ENCODE data around the gene AXDND1.
"Not testable (repeated sequence)": the region's sequence is repeated elsewhere in the genome, so short reads cannot be mapped to it uniquely, and the experiment has no call there.

Gene AXDND1

GRCh38 chr1:179445593-179445992 is 79.8 kb downstream of the AXDND1 start:
- TF ChIP-seq SUZ12 (IDR thresholded peaks at IDR 0.05; ENCODE audit: extremely low read depth, insufficient read depth, insufficient read length) (no peak), ZNF274 (IDR thresholded peaks at IDR 0.05; ENCODE audit: low read depth, low read length) (no peak)
- Histone ChIP-seq H3K4me1 (ENCODE audit: insufficient read depth, insufficient read length) (no peaks in the 10 kb centered on the region), H3K9ac (ENCODE audit: insufficient read length, low read depth) (no peak overlapping the region), H3K9me3 (ENCODE audit: insufficient read depth, low read length) (no peaks in the 10 kb centered on the region), H3K4me3 (ENCODE audit: insufficient read length, low read depth) (no peak overlapping the region), H3K27me3 (ENCODE audit: insufficient read depth, insufficient read length) (no peaks in the 10 kb centered on the region), H3K36me3 (ENCODE audit: insufficient read depth, insufficient read length, low read length) (no peaks in the 10 kb centered on the region)
- DNase-seq (ENCODE audit: low read depth, low spot score): no peak

DNA sequence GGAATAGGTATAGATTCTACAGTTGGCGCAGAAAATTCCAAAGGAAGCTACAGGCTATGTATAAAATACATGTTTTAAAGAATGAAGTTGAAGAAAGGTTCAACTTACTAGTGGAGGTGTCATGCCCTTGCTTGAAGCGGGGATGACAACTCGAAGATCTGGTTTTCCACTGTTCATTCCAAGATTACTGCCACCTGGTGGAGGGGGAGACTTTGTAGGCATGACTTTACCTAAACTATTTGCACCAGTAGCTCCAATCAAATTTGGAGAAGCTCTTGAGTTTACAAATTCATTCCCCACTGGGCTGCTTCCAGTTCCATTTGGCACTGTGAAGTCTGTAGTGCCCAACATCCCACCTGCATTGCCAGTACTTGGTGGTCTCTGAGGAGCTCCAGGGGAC is 81.7 kb downstream of the AXDND1 start:
- Histone ChIP-seq H3K9ac (ENCODE audit: insufficient read length, low read depth) (no peak overlapping the region), H3K4me3 (ENCODE audit: insufficient read length, low read depth) (no peak overlapping the region), H3K27me3 (ENCODE audit: insufficient read depth, insufficient read length) (no peaks in the 10 kb centered on the region), H3K4me1 (ENCODE audit: insufficient read depth, insufficient read length) (no peaks in the 10 kb centered on the region), H3K9me3 (ENCODE audit: insufficient read depth, low read length) (no peaks in the 10 kb centered on the region), H3K36me3 (ENCODE audit: insufficient read depth, insufficient read length, low read length) (no peaks in the 10 kb centered on the region)
- no peak for TF ChIP-seq YY1 (IDR thresholded peaks at IDR 0.05; ENCODE audit: insufficient read depth, insufficient read length)
- no peak for TF ChIP-seq ZNF274 (IDR thresholded peaks at IDR 0.05; ENCODE audit: low read depth, low read length)
- no peak for TF ChIP-seq SUZ12 (IDR thresholded peaks at IDR 0.05; ENCODE audit: extremely low read depth, insufficient read depth, insufficient read length)
- DNase-seq (ENCODE audit: low read depth, low spot score): peak; percentile 39

- DNase-seq (ENCODE audit: low read depth, low spot score): no peak
- H3K4me1 ChIP-seq (ENCODE audit: insufficient read depth, insufficient read length): no peaks in the 10 kb centered on the region
- no peaks in the 10 kb centered on the region for H3K27me3 ChIP-seq (ENCODE audit: insufficient read depth, insufficient read length)
- H3K36me3 ChIP-seq (ENCODE audit: insufficient read depth, insufficient read length, low read length): no peaks in the 10 kb centered on the region
- H3K9ac ChIP-seq (ENCODE audit: insufficient read length, low read depth): no peak overlapping the region
- TF ChIP-seq YY1 (IDR thresholded peaks at IDR 0.05; ENCODE audit: insufficient read depth, insufficient read length): no peak
- TF ChIP-seq SUZ12 (IDR thresholded peaks at IDR 0.05; ENCODE audit: extremely low read depth, insufficient read depth, insufficient read length): no peak
- TF ChIP-seq ZNF274 (IDR thresholded peaks at IDR 0.05; ENCODE audit: low read depth, low read length): no peak
- H3K4me3 ChIP-seq (ENCODE audit: insufficient read length, low read depth): no peak overlapping the region
- H3K9me3 ChIP-seq (ENCODE audit: insufficient read depth, low read length): peaks cover 6% of the 10 kb centered on the region; the same call in 1 of the 2 replicates
These were observed 82.8 kb downstream of the AXDND1 start for GRCh38 chr1:179448437-179449149.

DNA sequence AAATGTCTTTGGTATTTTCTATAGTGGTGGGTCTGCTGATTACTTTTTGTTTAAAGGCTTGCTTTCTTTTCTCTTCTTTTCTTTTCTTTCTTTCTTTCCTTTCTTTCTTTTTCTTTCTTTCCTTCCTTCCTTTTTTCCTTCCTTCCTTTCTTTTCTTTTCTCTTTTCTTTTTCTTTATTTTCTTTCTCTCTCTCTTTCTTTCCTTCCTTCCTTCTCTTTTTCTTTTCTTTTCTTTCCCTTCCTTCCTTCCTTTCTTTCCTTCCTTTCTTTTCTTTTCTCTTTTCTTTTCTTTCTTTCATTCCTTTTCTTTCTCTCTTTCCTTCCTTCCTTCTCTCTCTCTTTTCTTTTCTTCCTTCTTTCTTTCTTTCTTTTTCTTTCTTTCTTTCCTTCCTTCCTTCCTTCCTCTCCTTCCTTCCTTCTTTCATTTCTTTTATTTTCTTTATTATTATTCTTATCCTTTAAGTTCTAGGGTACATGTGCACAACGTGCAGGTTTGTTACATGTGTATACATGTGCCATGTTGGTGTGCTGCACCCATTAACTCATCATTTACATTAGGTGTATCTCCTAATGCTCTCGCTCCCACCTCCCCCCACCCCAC is 93.9 kb downstream of the AXDND1 start:
- H3K36me3 ChIP-seq (ENCODE audit: insufficient read depth, insufficient read length, low read length); H3K9ac ChIP-seq (ENCODE audit: insufficient read length, low read depth); H3K9me3 ChIP-seq (ENCODE audit: insufficient read depth, low read length); H3K27me3 ChIP-seq (ENCODE audit: insufficient read depth, insufficient read length); H3K4me1 ChIP-seq (ENCODE audit: insufficient read depth, insufficient read length); H3K4me3 ChIP-seq (ENCODE audit: insufficient read length, low read depth); DNase-seq (ENCODE audit: low read depth, low spot score): not testable (repeated sequence)

DNA sequence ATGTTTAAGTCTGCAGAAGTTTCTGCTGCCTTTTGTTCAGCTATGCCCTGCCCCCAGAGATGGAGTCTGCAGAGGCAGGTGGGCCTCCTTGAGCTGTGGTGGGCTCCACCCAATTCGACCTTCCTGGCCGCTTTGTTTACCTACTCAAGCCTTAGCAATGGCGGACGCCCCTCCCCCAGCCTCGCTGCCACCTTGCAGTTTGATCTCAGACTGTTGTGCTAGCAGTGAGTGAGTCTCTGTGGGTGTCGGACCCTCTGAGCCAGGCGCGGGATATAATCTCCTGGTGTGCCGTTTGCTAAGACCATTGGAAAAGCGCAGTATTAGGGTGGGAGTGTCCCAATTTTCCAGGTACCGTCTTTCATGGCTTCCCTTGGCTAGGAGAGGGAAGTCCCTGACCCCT is 99.9 kb downstream of the AXDND1 start:
- not testable (repeated sequence) for H3K9ac ChIP-seq (ENCODE audit: insufficient read length, low read depth); H3K36me3 ChIP-seq (ENCODE audit: insufficient read depth, insufficient read length, low read length); H3K27me3 ChIP-seq (ENCODE audit: insufficient read depth, insufficient read length); DNase-seq (ENCODE audit: low read depth, low spot score); H3K4me1 ChIP-seq (ENCODE audit: insufficient read depth, insufficient read length); H3K4me3 ChIP-seq (ENCODE audit: insufficient read length, low read depth)
- peaks cover 28% of the 10 kb centered on the region for H3K9me3 ChIP-seq (ENCODE audit: insufficient read depth, low read length)

DNA sequence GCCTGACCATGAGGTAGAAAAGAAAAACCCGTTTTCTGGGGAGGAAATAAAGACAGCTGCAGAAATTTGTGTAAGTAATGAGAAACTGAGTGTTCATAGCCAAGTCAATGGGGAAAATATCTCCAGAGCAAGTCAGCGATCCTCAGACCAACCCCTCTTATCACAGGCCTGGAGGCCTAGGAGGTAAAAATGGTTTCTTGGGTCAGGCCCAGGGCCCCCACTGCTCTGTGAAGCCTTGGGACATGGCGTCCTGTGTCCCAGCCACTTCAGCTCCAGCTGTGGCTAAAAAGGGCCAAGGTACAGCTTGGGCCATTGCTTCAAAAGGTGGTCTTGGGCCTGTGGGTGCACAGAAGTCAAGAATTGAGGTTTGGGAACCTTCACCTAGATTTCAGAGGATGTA is 108.9 kb downstream of the AXDND1 start:
- H3K9me3 ChIP-seq (ENCODE audit: insufficient read depth, low read length): peaks cover 47% of the 10 kb centered on the region
- no peak overlapping the region for H3K9ac ChIP-seq (ENCODE audit: insufficient read length, low read depth)
- no peak for DNase-seq (ENCODE audit: low read depth, low spot score)
- H3K4me3 ChIP-seq (ENCODE audit: insufficient read length, low read depth): no peak overlapping the region
- H3K4me1 ChIP-seq (ENCODE audit: insufficient read depth, insufficient read length): no peaks in the 10 kb centered on the region
- H3K27me3 ChIP-seq (ENCODE audit: insufficient read depth, insufficient read length): no peaks in the 10 kb centered on the region
- no peaks in the 10 kb centered on the region for H3K36me3 ChIP-seq (ENCODE audit: insufficient read depth, insufficient read length, low read length)
- no peak for TF ChIP-seq ZNF274 (IDR thresholded peaks at IDR 0.05; ENCODE audit: low read depth, low read length)
- TF ChIP-seq SUZ12 (IDR thresholded peaks at IDR 0.05; ENCODE audit: extremely low read depth, insufficient read depth, insufficient read length): no peak
- TF ChIP-seq YY1 (IDR thresholded peaks at IDR 0.05; ENCODE audit: insufficient read depth, insufficient read length): no peak

- Histone ChIP-seq H3K4me1 (ENCODE audit: insufficient read depth, insufficient read length) (no peaks in the 10 kb centered on the region), H3K27me3 (ENCODE audit: insufficient read depth, insufficient read length) (no peaks in the 10 kb centered on the region), H3K9ac (ENCODE audit: insufficient read length, low read depth) (no peak overlapping the region), H3K36me3 (ENCODE audit: insufficient read depth, insufficient read length, low read length) (no peaks in the 10 kb centered on the region), H3K9me3 (ENCODE audit: insufficient read depth, low read length) (peaks cover 47% of the 10 kb centered on the region), H3K4me3 (ENCODE audit: insufficient read length, low read depth) (no peak overlapping the region)
- no peak for DNase-seq (ENCODE audit: low read depth, low spot score)
- TF ChIP-seq YY1 (IDR thresholded peaks at IDR 0.05; ENCODE audit: insufficient read depth, insufficient read length) (no peak), SUZ12 (IDR thresholded peaks at IDR 0.05; ENCODE audit: extremely low read depth, insufficient read depth, insufficient read length) (no peak), ZNF274 (IDR thresholded peaks at IDR 0.05; ENCODE audit: low read depth, low read length) (no peak)
These were observed 110.7 kb downstream of the AXDND1 start for GRCh38 chr1:179476484-179476883.

All from NT2/D1 (cell line).